OCI-LY3 (cell line): ENCODE results near the gene BRD2.

Experiments used
- H2AFZ ChIP-seq: fragments of 200-600, 300-600 bp; shearing (Covaris generic); 2 replicates; pipeline ENCODE4 v1.6.0; 2014; ENCODE audit warnings: antibody characterized with exemption, low read depth, low read length
- H3K27ac ChIP-seq: fragments of 200-600, 300-600 bp; sonication (generic); 2 replicates; pipeline ENCODE4 v1.5.1; 2014; ENCODE audit warnings: mild to moderate bottlenecking, low read length, moderate library complexity, mixed read lengths
- H3K27me3 ChIP-seq: fragments of 200-600, 300-600 bp; sonication (generic); 2 replicates; pipeline ENCODE4 v1.6.1; 2014; ENCODE audit warnings: low read depth, low read length, mixed read lengths
- H3K36me3 ChIP-seq: fragments of 200-600, 300-600 bp; sonication (generic); replicated peaks from 2 replicates; pipeline ENCODE3; 2014; ENCODE audit warnings: low read depth, low read length, mixed read lengths
- H3K4me1 ChIP-seq: fragments of 300-600, 200-600 bp; sonication (generic); 2 replicates; pipeline ENCODE4 v1.6.1; 2014; ENCODE audit warnings: low read length, mixed read lengths
- H3K4me2 ChIP-seq: fragments of 200-600, 300-600 bp; sonication (generic); 2 replicates; pipeline ENCODE4 v1.6.1; 2014; ENCODE audit warnings: low read length, mixed read lengths
- H3K4me3 ChIP-seq: fragments of 300-600, 200-600 bp; sonication (generic); 2 replicates; pipeline ENCODE4 v1.5.1; 2014; ENCODE audit warnings: antibody characterized with exemption, mild to moderate bottlenecking, low read length, moderate library complexity
- H3K79me2 ChIP-seq: fragments of 300-600, 200-600 bp; shearing (Covaris generic); 2 replicates; pipeline ENCODE4 v1.6.1; 2014; ENCODE audit warnings: mild to moderate bottlenecking, low read length, mixed read lengths
- H3K9ac ChIP-seq: fragments of 300-600, 200-600 bp; shearing (Covaris generic); 2 replicates; pipeline ENCODE4 v1.6.0; 2014; ENCODE audit warnings: mild to moderate bottlenecking, low read length, moderate library complexity
- H3K9me3 ChIP-seq: fragments of 200-600, 300-600 bp; shearing (Covaris generic); 2 replicates; pipeline ENCODE4 v1.6.1; 2014; ENCODE audit warnings: low read length, mixed read lengths; ENCODE audit not compliant: insufficient read depth
- H4K20me1 ChIP-seq: fragments of 200-600, 300-600 bp; sonication (generic); 2 replicates; pipeline ENCODE4 v1.6.1; 2016; ENCODE audit warnings: low read length, mixed read lengths; ENCODE audit not compliant: insufficient read depth
- CTCF ChIP-seq: fragments of 200-600, 300-600 bp; sonication (generic); IDR thresholded peaks from 2 replicates; pipeline ENCODE4 v1.5.1; 2014; ENCODE audit warnings: antibody characterized with exemption, low read length, low read depth
- EZH2phosphoT487 ChIP-seq: fragments of 200-600 bp; shearing (Covaris generic); IDR thresholded peaks from 2 replicates; pipeline ENCODE4 v1.6.1; 2018; ENCODE audit warnings: antibody characterized with exemption, mixed run types, low read depth

The BRD2 gene

GRCh38 chr6:33023536-33023935, 55.1 kb downstream of the BRD2 start:
- Histone ChIP-seq H3K4me3 (no peak overlapping the region), H3K4me1 (peaks cover 34% of the 10 kb centered on the region), H2AFZ (no peak overlapping the region), H3K79me2 (no peaks in the 10 kb centered on the region), H3K27me3 (no peaks in the 10 kb centered on the region), H3K9ac (no peak overlapping the region), H3K4me2 (no peak overlapping the region), H3K9me3 (0 out of 2 replicates have a peak, but pooled peaks cover 4% of the 10 kb centered on the region), H4K20me1 (no peaks in the 10 kb centered on the region), H3K36me3 (no peaks in the 10 kb centered on the region), H3K27ac (no peak overlapping the region)
- TF ChIP-seq CTCF: no peak
- TF ChIP-seq EZH2phosphoT487: no peak

- TF ChIP-seq EZH2phosphoT487 (no peak), CTCF (no peak)
- H3K9ac ChIP-seq: no peak overlapping the region
These were observed 56.1 kb downstream of the BRD2 start for GRCh38 chr6:33024521-33024920.

GRCh38 chr6:33028220-33028849, 59.9 kb downstream of the BRD2 start:
- H3K4me2 ChIP-seq: peak overlapping the region; percentile 93

More at GRCh38 chr6:33024521-33024920, 56.1 kb downstream of the BRD2 start:
- H3K4me3 ChIP-seq: no peak overlapping the region
- H3K4me1 ChIP-seq: peaks cover 35% of the 10 kb centered on the region
- no peak overlapping the region for H3K27ac ChIP-seq
- no peak overlapping the region for H2AFZ ChIP-seq
- no peaks in the 10 kb centered on the region for H3K27me3 ChIP-seq
- H3K9me3 ChIP-seq: 0 out of 2 replicates have a peak, but pooled peaks cover 4% of the 10 kb centered on the region
- no peaks in the 10 kb centered on the region for H3K36me3 ChIP-seq
- H4K20me1 ChIP-seq: no peaks in the 10 kb centered on the region
- no peak overlapping the region for H3K4me2 ChIP-seq
- no peaks in the 10 kb centered on the region for H3K79me2 ChIP-seq

More at GRCh38 chr6:33028220-33028849, 59.9 kb downstream of the BRD2 start:
- Histone ChIP-seq H3K27ac (peak overlapping the region; percentile 97), H4K20me1 (no peaks in the 10 kb centered on the region), H3K27me3 (no peaks in the 10 kb centered on the region), H3K4me1 (peaks cover 41% of the 10 kb centered on the region), H3K36me3 (no peaks in the 10 kb centered on the region), H3K9ac (peak overlapping the region; percentile 81), H2AFZ (no peak overlapping the region), H3K79me2 (no peaks in the 10 kb centered on the region), H3K4me3 (peak overlapping the region; percentile 16), H3K9me3 (0 out of 2 replicates have a peak, but pooled peaks cover 4% of the 10 kb centered on the region)
- no peak for TF ChIP-seq CTCF
- TF ChIP-seq EZH2phosphoT487: no peak
